Omental fat pad (tissue), 4 donors: ENCODE data around the gene ARF3. TPM values are rescaled to one million over a fixed set of nuclear protein-coding genes. Genes with fewer than 3 reads are reported as not detected.
"Not testable (repeated sequence)": the region's sequence is repeated elsewhere in the genome, so short reads cannot be mapped to it uniquely, and the experiment has no call there.

Experiments
- ATAC-seq: fragments of 150-250 bp; one replicate; pipeline ENCODE4 v1.9.1; 2016; ENCODE audit warnings: mild to moderate bottlenecking, moderate library complexity; ENCODE audit not compliant: low FRiP score
- DNase-seq: peaks from one replicate; pipeline ENCODE4 v3.0.0-alpha.2; 2019; ENCODE audit warnings: low spot score
- CTCF ChIP-seq, 3 donors: fragments of 450-650 bp; IDR thresholded peaks; one replicate each; pipeline ENCODE4 v1.5.1; 2016 to 2017; ENCODE audit warnings: antibody characterized with exemption in 3 of 3, mild to moderate bottlenecking in 3 of 3, moderate library complexity in 2 of 3
- total RNA-seq, 4 donors: library from RNA; depleted of rRNA; stranded (reverse); fragments of >200 nt; gene quantifications; one replicate each; pipeline ENCODE4 v1.1.0, GENCODE V29; 2016

ARF3 gene
- total RNA-seq, 4 donors from 2014 or later: 57.1 to 91.5 (median 68.3) TPM

GRCh38 chr12:48927261-48927660 is 30.0 kb downstream of the ARF3 start:
- no peak for ATAC-seq
- no peak for DNase-seq
- no peak for TF ChIP-seq CTCF (IDR thresholded peaks at IDR 0.05)

- ATAC-seq (peak; percentile 87), DNase-seq (peak; percentile 46)
- no peak for TF ChIP-seq CTCF (IDR thresholded peaks at IDR 0.05)
These were observed 31.8 kb downstream of the ARF3 start, which contains the start of gene FKBP11 for GRCh38 chr12:48925304-48926011. TSS of gene FKBP11 (minus strand) at chr12:48925492. CDS start at chr12:48925428, 64 bp downstream.

DNA sequence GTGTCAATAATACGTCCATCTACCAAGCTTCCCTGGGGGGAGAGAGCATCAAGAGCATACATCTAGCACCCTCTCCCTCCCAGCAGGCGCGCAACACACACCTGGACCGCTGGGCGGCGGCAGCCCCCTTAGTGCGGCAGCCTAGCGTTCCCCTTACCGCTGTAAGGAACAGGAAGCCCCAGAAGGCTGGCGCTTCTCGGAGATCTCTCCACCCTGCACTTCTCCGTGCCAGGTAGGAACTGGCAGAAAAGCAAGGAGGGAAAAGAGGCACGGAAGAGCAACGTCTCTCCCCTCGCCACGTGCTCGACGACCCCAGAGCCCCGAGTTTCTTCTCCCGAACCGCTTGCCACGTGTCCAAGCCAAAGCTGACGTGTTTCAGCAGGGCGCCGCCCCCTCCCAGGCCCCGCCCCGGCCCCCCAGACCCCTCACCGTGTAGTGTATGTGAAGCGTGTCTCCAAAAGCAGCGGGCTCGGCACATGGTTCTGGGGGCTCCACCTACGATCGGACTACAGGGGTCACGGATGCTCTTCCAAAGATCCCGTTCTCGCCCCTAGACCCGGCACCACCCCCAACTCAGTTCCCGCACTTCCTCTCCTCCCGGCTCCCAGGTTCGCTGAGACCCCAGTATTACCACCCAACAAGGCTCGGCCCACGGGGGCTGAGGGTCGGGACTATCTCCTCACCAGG is 32.5 kb downstream of the ARF3 start:
- DNase-seq (no peak), ATAC-seq (peak; percentile 82)
- no peak for TF ChIP-seq CTCF (IDR thresholded peaks at IDR 0.05)

DNA sequence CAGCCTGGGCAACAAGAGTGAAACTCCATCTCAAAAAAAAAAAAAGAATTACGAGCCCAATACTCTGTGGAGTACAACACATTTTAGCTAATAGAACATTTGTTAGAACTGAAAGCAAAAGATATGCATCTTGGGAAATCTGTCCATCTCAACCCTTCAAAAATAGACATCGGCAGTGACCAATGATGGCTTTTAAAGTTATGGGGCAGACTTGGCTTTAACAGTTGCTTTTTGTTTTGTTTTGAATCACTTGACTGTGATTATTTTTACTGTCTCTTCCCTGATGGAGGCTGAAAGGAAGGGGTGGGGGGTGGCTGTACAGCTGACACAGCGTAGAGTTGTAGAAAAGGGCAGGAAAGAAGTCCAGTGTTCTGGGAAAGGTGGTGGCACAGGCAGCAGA is 34.2 kb downstream of the ARF3 start:
- DNase-seq (no peak), ATAC-seq (no peak)
- no peak for TF ChIP-seq CTCF (IDR thresholded peaks at IDR 0.05)

GRCh38 chr12:48917857-48918537 is 39.3 kb downstream of the ARF3 start:
- no peak for TF ChIP-seq CTCF (IDR thresholded peaks at IDR 0.05)
- DNase-seq (no peak), ATAC-seq (no peak)

GRCh38 chr12:48910196-48910595 is 47.1 kb downstream of the ARF3 start:
- ATAC-seq (no peak), DNase-seq (no peak)
- TF ChIP-seq CTCF (IDR thresholded peaks at IDR 0.05): no peak

- ATAC-seq, DNase-seq: not testable (repeated sequence)
These were observed 47.6 kb downstream of the ARF3 start for GRCh38 chr12:48909698-48910097.
